Measurements from ENCODE around the gene U2AF2. TPM values are rescaled to one million over a fixed set of nuclear protein-coding genes. Genes with fewer than 3 reads are reported as not detected.
A peak's percentile ranks its signal among the peaks of the same experiment; 100 is the strongest.

Gene U2AF2
- polyA plus RNA-seq, 1 donor from 2014 or later = 129 TPM

DNA sequence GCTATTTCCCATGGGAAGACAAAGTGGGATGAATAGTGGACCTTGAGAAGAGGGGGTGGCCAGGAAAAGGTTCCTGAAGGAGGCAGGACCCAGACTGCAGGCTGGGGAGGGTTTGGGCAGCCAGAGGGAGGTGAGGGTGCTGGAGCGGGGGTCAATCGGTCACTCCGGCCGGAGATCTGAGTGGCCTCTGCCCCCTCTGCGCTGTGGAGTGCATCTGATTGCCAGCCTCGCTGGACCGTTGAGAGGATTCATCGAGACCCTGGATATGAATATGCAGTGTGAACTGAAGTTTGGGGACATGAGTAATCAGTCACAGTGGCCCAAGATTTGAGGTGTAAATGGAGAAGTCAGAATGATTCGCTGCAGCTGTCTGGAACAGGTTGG lies 19.5 kb upstream of the U2AF2 start:
- H3K9me3 ChIP-seq (ENCODE audit: low read length) = no peaks in the 10 kb centered on the region
- H2AFZ ChIP-seq (ENCODE audit: low read depth, low read length) = peak overlapping the region; percentile 51
- peak overlapping the region; percentile 94 for H3K9ac ChIP-seq (ENCODE audit: low read length)
- H4K20me1 ChIP-seq (ENCODE audit: insufficient read depth) = no peaks in the 10 kb centered on the region
- H3K4me3 ChIP-seq (ENCODE audit: low read length) = peak overlapping the region; percentile 97
- H3K79me2 ChIP-seq (replicated peaks; ENCODE audit: insufficient read depth, low read length) = peaks cover 25% of the 10 kb centered on the region
- H3K9me2 ChIP-seq (ENCODE audit: insufficient read depth, low read length) = no peaks in the 10 kb centered on the region
- peak overlapping the region; percentile 81 for H3K4me2 ChIP-seq (ENCODE audit: low read length)
- H3F3A ChIP-seq (ENCODE audit: insufficient read depth, low read length, poor library complexity, severe bottlenecking) = no peaks in the 10 kb centered on the region
- no peaks in the 10 kb centered on the region for H3K36me3 ChIP-seq (ENCODE audit: insufficient read depth, low read length)
- no peak for TF ChIP-seq EZH2 (IDR thresholded peaks at IDR 0.05; ENCODE audit: borderline replicate concordance, insufficient read depth, low read length, poor library complexity, severe bottlenecking)
- TF ChIP-seq MXI1 (conservative IDR thresholded peaks at IDR 0.05; ENCODE audit: poor library complexity, severe bottlenecking) = peak; percentile 1
- H3K27me3 ChIP-seq (ENCODE audit: insufficient read depth, low read depth, low read length) = no peaks in the 10 kb centered on the region
- H3K27ac ChIP-seq (ENCODE audit: low read length) = peak overlapping the region; percentile 79

DNA sequence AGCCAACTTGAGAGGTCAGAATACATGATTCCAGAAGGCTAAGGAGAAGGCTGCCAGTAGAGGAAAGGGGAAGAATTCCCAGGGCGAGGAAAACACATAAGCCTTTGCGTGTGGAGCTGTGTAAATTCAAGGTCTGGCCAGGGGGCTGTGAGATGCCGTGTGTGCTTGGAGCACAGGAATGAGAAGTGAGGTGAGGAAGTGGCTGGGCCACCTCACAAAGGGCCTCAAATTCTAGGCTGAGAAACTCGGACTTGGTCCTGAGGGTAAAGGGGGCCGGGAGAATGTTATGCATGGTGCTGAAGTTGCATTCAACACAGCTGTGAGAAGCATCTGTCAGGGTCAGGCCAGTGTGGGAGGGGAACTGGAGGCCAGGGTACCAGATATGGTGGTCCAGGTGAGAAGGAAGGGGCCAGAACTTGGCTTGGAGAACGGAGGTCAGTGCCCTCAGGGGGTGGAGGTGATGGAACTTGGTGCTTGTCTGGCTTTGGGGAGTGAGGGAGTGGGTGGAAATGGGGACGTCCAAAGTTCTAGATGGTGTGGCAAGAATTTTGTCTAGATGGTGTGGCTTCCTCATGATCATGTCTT lies 18.9 kb upstream of the U2AF2 start:
- Histone ChIP-seq H3K9ac (ENCODE audit: low read length) (peak overlapping the region; percentile 94), H4K20me1 (ENCODE audit: insufficient read depth) (no peaks in the 10 kb centered on the region), H3K9me2 (ENCODE audit: insufficient read depth, low read length) (no peaks in the 10 kb centered on the region), H3K4me3 (ENCODE audit: low read length) (peak overlapping the region; percentile 97), H3F3A (ENCODE audit: insufficient read depth, low read length, poor library complexity, severe bottlenecking) (no peaks in the 10 kb centered on the region), H2AFZ (ENCODE audit: low read depth, low read length) (no peak overlapping the region), H3K4me2 (ENCODE audit: low read length) (peak overlapping the region; percentile 81), H3K36me3 (ENCODE audit: insufficient read depth, low read length) (no peaks in the 10 kb centered on the region), H3K27me3 (ENCODE audit: insufficient read depth, low read depth, low read length) (no peaks in the 10 kb centered on the region), H3K79me2 (replicated peaks; ENCODE audit: insufficient read depth, low read length) (peaks cover 25% of the 10 kb centered on the region), H3K27ac (ENCODE audit: low read length) (no peak overlapping the region), H3K9me3 (ENCODE audit: low read length) (no peaks in the 10 kb centered on the region)
- TF ChIP-seq SMC3 (conservative IDR thresholded peaks at IDR 0.05; ENCODE audit: poor library complexity) (no peak), POLR2AphosphoS5 (IDR thresholded peaks at IDR 0.05) (no peak), EP300 (conservative IDR thresholded peaks at IDR 0.05; ENCODE audit: poor library complexity, severe bottlenecking) (no peak), RAD21 (conservative IDR thresholded peaks at IDR 0.05) (no peak)

DNA sequence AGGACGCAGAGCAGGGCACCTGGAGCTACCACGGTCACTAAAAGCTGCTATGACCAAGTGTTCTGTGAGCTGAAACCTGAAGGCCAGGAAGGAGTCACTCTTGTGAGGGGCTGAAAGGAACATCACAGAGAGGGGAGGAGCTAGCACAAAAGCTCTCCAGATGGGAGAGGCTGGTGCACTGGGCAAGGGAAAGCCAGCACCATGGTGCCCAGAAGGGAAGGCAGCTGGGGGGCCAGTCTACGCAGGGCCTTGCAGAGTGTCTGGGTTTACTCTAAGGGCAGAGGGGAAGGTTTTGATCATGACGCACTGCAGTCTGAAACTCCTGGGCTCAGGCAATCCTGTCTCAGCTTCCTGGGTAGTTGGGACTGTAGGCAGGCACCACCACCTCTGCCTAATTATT lies 18.1 kb upstream of the U2AF2 start:
- H3K9ac ChIP-seq (ENCODE audit: low read length) = no peak overlapping the region
- H3K4me2 ChIP-seq (ENCODE audit: low read length) = no peak overlapping the region

More for the DNA sequence above, 18.1 kb upstream of the U2AF2 start:
- Histone ChIP-seq H3K27me3 (ENCODE audit: insufficient read depth, low read depth, low read length) (no peaks in the 10 kb centered on the region), H4K20me1 (ENCODE audit: insufficient read depth) (no peaks in the 10 kb centered on the region), H3K79me2 (replicated peaks; ENCODE audit: insufficient read depth, low read length) (peaks cover 30% of the 10 kb centered on the region), H3K9me2 (ENCODE audit: insufficient read depth, low read length) (no peaks in the 10 kb centered on the region), H3K27ac (ENCODE audit: low read length) (no peak overlapping the region), H3F3A (ENCODE audit: insufficient read depth, low read length, poor library complexity, severe bottlenecking) (no peaks in the 10 kb centered on the region), H3K9me3 (ENCODE audit: low read length) (no peaks in the 10 kb centered on the region), H2AFZ (ENCODE audit: low read depth, low read length) (no peak overlapping the region), H3K4me3 (ENCODE audit: low read length) (no peak overlapping the region), H3K36me3 (ENCODE audit: insufficient read depth, low read length) (no peaks in the 10 kb centered on the region)
- TF ChIP-seq, protein P1, sequence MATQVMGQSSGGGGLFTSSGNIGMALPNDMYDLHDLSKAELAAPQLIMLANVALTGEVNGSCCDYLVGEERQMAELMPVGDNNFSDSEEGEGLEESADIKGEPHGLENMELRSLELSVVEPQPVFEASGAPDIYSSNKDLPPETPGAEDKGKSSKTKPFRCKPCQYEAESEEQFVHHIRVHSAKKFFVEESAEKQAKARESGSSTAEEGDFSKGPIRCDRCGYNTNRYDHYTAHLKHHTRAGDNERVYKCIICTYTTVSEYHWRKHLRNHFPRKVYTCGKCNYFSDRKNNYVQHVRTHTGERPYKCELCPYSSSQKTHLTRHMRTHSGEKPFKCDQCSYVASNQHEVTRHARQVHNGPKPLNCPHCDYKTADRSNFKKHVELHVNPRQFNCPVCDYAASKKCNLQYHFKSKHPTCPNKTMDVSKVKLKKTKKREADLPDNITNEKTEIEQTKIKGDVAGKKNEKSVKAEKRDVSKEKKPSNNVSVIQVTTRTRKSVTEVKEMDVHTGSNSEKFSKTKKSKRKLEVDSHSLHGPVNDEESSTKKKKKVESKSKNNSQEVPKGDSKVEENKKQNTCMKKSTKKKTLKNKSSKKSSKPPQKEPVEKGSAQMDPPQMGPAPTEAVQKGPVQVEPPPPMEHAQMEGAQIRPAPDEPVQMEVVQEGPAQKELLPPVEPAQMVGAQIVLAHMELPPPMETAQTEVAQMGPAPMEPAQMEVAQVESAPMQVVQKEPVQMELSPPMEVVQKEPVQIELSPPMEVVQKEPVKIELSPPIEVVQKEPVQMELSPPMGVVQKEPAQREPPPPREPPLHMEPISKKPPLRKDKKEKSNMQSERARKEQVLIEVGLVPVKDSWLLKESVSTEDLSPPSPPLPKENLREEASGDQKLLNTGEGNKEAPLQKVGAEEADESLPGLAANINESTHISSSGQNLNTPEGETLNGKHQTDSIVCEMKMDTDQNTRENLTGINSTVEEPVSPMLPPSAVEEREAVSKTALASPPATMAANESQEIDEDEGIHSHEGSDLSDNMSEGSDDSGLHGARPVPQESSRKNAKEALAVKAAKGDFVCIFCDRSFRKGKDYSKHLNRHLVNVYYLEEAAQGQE (IDR thresholded peaks at IDR 0.05; ENCODE audit: borderline replicate concordance) = no peak
- no peak for TF ChIP-seq SMC3 (conservative IDR thresholded peaks at IDR 0.05; ENCODE audit: poor library complexity)
- TF ChIP-seq EZH2 (IDR thresholded peaks at IDR 0.05; ENCODE audit: borderline replicate concordance, insufficient read depth, low read length, poor library complexity, severe bottlenecking) = no peak
- no peak for TF ChIP-seq RAD21 (conservative IDR thresholded peaks at IDR 0.05)
- no peak for TF ChIP-seq MXI1 (conservative IDR thresholded peaks at IDR 0.05; ENCODE audit: poor library complexity, severe bottlenecking)
- TF ChIP-seq EP300 (conservative IDR thresholded peaks at IDR 0.05; ENCODE audit: poor library complexity, severe bottlenecking) = no peak
- TF ChIP-seq, protein P2, sequence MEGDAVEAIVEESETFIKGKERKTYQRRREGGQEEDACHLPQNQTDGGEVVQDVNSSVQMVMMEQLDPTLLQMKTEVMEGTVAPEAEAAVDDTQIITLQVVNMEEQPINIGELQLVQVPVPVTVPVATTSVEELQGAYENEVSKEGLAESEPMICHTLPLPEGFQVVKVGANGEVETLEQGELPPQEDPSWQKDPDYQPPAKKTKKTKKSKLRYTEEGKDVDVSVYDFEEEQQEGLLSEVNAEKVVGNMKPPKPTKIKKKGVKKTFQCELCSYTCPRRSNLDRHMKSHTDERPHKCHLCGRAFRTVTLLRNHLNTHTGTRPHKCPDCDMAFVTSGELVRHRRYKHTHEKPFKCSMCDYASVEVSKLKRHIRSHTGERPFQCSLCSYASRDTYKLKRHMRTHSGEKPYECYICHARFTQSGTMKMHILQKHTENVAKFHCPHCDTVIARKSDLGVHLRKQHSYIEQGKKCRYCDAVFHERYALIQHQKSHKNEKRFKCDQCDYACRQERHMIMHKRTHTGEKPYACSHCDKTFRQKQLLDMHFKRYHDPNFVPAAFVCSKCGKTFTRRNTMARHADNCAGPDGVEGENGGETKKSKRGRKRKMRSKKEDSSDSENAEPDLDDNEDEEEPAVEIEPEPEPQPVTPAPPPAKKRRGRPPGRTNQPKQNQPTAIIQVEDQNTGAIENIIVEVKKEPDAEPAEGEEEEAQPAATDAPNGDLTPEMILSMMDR (IDR thresholded peaks at IDR 0.05; ENCODE audit: poor library complexity, severe bottlenecking) = no peak
- no peak for TF ChIP-seq TAF1 (IDR thresholded peaks at IDR 0.05; ENCODE audit: low read depth)
- TF ChIP-seq POLR2AphosphoS5 (IDR thresholded peaks at IDR 0.05) = no peak

Measured in neural cell (in vitro differentiated cells).